ENCODE measurements around the gene LRCH3. TPM values are rescaled to one million over a fixed set of nuclear protein-coding genes. Genes with fewer than 3 reads are reported as not detected.
A peak's percentile ranks its signal among the peaks of the same experiment; 100 is the strongest.

The LRCH3 gene
- total and polyA plus RNA-seq, 2 of the 13 experiments (the other 11 are each of a cell fraction or from before 2014, with no cell fraction given): 25.5 to 103 TPM

GRCh38 chr3:197784019-197784585, 7.0 kb upstream of the LRCH3 start:
- DNase-seq (ENCODE audit: low spot score): no peak
- Histone ChIP-seq H3K36me3 (replicated peaks in 1 of 2; ENCODE audit: control insufficient read depth in 1 of 2, insufficient read depth in 2 of 2, low read length in 2 of 2) (peaks cover 12 to 25% of the 10 kb centered on the region in 2 experiments), H3K79me2 (ENCODE audit: insufficient read depth, low read length) (no peaks in the 10 kb centered on the region), H3K9ac (ENCODE audit: insufficient read depth, low read depth, low read length) (no peak overlapping the region), H2AFZ (ENCODE audit: low read length) (no peak overlapping the region), H3K4me2 (ENCODE audit: low read depth, low read length) (no peak overlapping the region), H4K20me1 (ENCODE audit: insufficient read depth, low read length) (no peaks in the 10 kb centered on the region), H3K27ac (ENCODE audit: extremely low read length, insufficient read depth, low read length) (no peak overlapping the region), H3K4me1 (ENCODE audit: insufficient read depth, low read length) (peaks cover 9% of the 10 kb centered on the region), H3K9me3 (ENCODE audit: low read length) (peaks cover 4% of the 10 kb centered on the region; the same call in 1 of the 2 replicates), H3K27me3 (ENCODE audit: control insufficient read depth in 1 of 2, insufficient read depth in 2 of 2, low read length in 2 of 2) (no peaks in the 10 kb centered on the region), H3K4me3 (replicated peaks in 1 of 3; ENCODE audit: insufficient read depth in 1 of 3, low read depth in 2 of 3, low read length in 3 of 3) (no peak overlapping the region)
- BruUV-seq (replicated peaks): no TSS peak
- ChIA-PET CTCF (ENCODE audit: low intra/inter-chr PET ratio, low total read pairs) (no interaction called here), POLR2A (no interaction called here)
- intact Hi-C loops (cut with micrococcal nuclease; ENCODE audit: unreplicated experiment) (no loop called here), in situ Hi-C loops (cut with HindIII; ENCODE audit: extremely low pct_ligation_motif_present, low pct_unique_long_range_greater_than_20kb) (no loop called here)
- no peak for TF ChIP-seq CTCF (CRISPR knock-in tag; IDR thresholded peaks at IDR 0.05)
- no peak for TF ChIP-seq CEBPG (CRISPR knock-in tag; IDR thresholded peaks at IDR 0.05)
- TF ChIP-seq SETDB1 (CRISPR knock-in tag; IDR thresholded peaks at IDR 0.05; ENCODE audit: borderline replicate concordance): no peak
- no peak for TF ChIP-seq TGIF2 (CRISPR knock-in tag; IDR thresholded peaks at IDR 0.05)
- no peak for TF ChIP-seq SNAI1 (CRISPR knock-in tag; IDR thresholded peaks at IDR 0.05; ENCODE audit: borderline replicate concordance)
- no peak for ATAC-seq
- FAIRE-seq: no peak
- 97% methylated on average over 7 of the region's 7 CpGs for WGBS (ENCODE audit: low lambda C conversion rate)

- no peak overlapping the region for H3K4me3 ChIP-seq (replicated peaks in 1 of 3; ENCODE audit: insufficient read depth in 1 of 3, low read depth in 2 of 3, low read length in 3 of 3)
- peaks cover 5% of the 10 kb centered on the region; the same call in 1 of the 2 replicates for H4K20me1 ChIP-seq (ENCODE audit: insufficient read depth, low read length)
- H3K4me2 ChIP-seq (ENCODE audit: low read depth, low read length): no peak overlapping the region
- intact Hi-C loops (cut with micrococcal nuclease; ENCODE audit: unreplicated experiment): no loop called here
- ATAC-seq (no peak), DNase-seq (ENCODE audit: low spot score) (no peak), FAIRE-seq (no peak)
- peaks cover 13% of the 10 kb centered on the region for H3K79me2 ChIP-seq (ENCODE audit: insufficient read depth, low read length)
- ChIA-PET POLR2A (no interaction called here), CTCF (ENCODE audit: low intra/inter-chr PET ratio, low total read pairs) (no interaction called here)
- H3K4me1 ChIP-seq (ENCODE audit: insufficient read depth, low read length): peaks cover 14% of the 10 kb centered on the region
- no peak for TF ChIP-seq ZNF235 (CRISPR knock-in tag; IDR thresholded peaks at IDR 0.05; ENCODE audit: borderline replicate concordance)
- peak; percentile 89 for TF ChIP-seq ZNF652 (CRISPR knock-in tag; IDR thresholded peaks at IDR 0.05; ENCODE audit: borderline replicate concordance, low read depth)
- BruUV-seq (replicated peaks): no TSS peak
- H3K9ac ChIP-seq (ENCODE audit: insufficient read depth, low read depth, low read length): no peak overlapping the region
- no peaks in the 10 kb centered on the region for H3K9me3 ChIP-seq (ENCODE audit: low read length)
- H3K27ac ChIP-seq (ENCODE audit: extremely low read length, insufficient read depth, low read length): no peak overlapping the region
- no peak overlapping the region for H2AFZ ChIP-seq (ENCODE audit: low read length)
- peaks cover 1 to 2% of the 10 kb centered on the region in 2 experiments; a peak in 2 of 5 replicates for H3K36me3 ChIP-seq (replicated peaks in 1 of 2; ENCODE audit: control insufficient read depth in 1 of 2, insufficient read depth in 2 of 2, low read length in 2 of 2)
- in situ Hi-C loops (cut with HindIII; ENCODE audit: extremely low pct_ligation_motif_present, low pct_unique_long_range_greater_than_20kb): no loop called here
- no peaks in the 10 kb centered on the region; a peak in 1 of 5 replicates for H3K27me3 ChIP-seq (ENCODE audit: control insufficient read depth in 1 of 2, insufficient read depth in 2 of 2, low read length in 2 of 2)
- WGBS (ENCODE audit: low lambda C conversion rate): 67% methylated on average over 1 of the region's 1 CpG
These were observed 3.6 kb upstream of the LRCH3 start for GRCh38 chr3:197787412-197787811.
